Activated CD4-positive, alpha-beta memory T cell treated with anti-CD3 and anti-CD28 coated beads for 36 hours (primary cell): ENCODE results near the gene ZDHHC4. TPM values are rescaled to one million over a fixed set of nuclear protein-coding genes. Genes with fewer than 3 reads are reported as not detected.
"Not testable (repeated sequence)": the region's sequence is repeated elsewhere in the genome, so short reads cannot be mapped to it uniquely, and the experiment has no call there.

Source experiments
- CTCF ChIA-PET: fragments of 350-600 bp; sonication (Branson Sonifier 250); formaldehyde crosslinking; loops from one replicate; lab custom pipeline; 2021; ENCODE audit warnings: antibody characterized with exemption, inconsistent platforms; lab: Charles Lee
- POLR2A ChIA-PET: fragments of 350-600 bp; sonication (Branson Sonifier 250); formaldehyde crosslinking; loops from one replicate; lab custom pipeline; 2021; ENCODE audit warnings: antibody characterized with exemption; lab: Charles Lee
- DNase-seq: peaks from one replicate; pipeline ENCODE4 v3.0.0-alpha.2; 2020
- H3K27ac Mint-ChIP-seq: one replicate; pipeline ENCODE4 v1.8.0; 2021; ENCODE audit warnings: mixed read lengths
- H3K27me3 Mint-ChIP-seq: one replicate; pipeline ENCODE4 v1.8.0; 2021; ENCODE audit warnings: mixed read lengths
- H3K36me3 Mint-ChIP-seq: one replicate; pipeline ENCODE4 v1.8.0; 2021; ENCODE audit warnings: mixed read lengths
- H3K4me1 Mint-ChIP-seq: one replicate; pipeline ENCODE4 v1.8.0; 2021; ENCODE audit warnings: low read depth, mixed read lengths
- H3K4me3 Mint-ChIP-seq: one replicate; pipeline ENCODE4 v1.8.0; 2021; ENCODE audit warnings: mild to moderate bottlenecking, mixed read lengths
- H3K9me3 Mint-ChIP-seq: one replicate; pipeline ENCODE4 v1.8.0; 2021; ENCODE audit warnings: mixed read lengths
- intact Hi-C: fragments of 100-400 bp; cut with micrococcal nuclease; formaldehyde crosslinking; loops from one replicate; pipeline ENCODE4 v1.15.1; 2023
- total RNA-seq, 2 experiments: library from RNA; stranded (reverse); gene quantifications; one replicate each; pipeline ENCODE4 v1.2.3, GENCODE V29; 2021

Gene ZDHHC4
- total RNA-seq, 2 experiments from 2014 or later = 31.7 to 44.4 TPM

- H3K4me1 Mint-ChIP-seq = peaks cover 1% of the 10 kb centered on the region
- no peaks in the 10 kb centered on the region for H3K36me3 Mint-ChIP-seq
- H3K27me3 Mint-ChIP-seq = peaks cover 2% of the 10 kb centered on the region
- H3K9me3 Mint-ChIP-seq = no peaks in the 10 kb centered on the region
- DNase-seq = no peak
- intact Hi-C loops = no loop called here
- no peak overlapping the region for H3K4me3 Mint-ChIP-seq
- CTCF ChIA-PET = interaction anchor here (2.0 kb wide), 1 partner anchor 38 kb away, joined by 4 read pairs; no protein-coding TSS in a partner anchor
- no peak overlapping the region for H3K27ac Mint-ChIP-seq
- POLR2A ChIA-PET = no interaction called here
These were observed 11.6 kb upstream of the ZDHHC4 start for GRCh38 chr7:6565655-6566054.

- ChIA-PET CTCF (no interaction called here), POLR2A (no interaction called here)
- Mint-ChIP-seq H3K27me3 (peaks cover 2% of the 10 kb centered on the region), H3K9me3 (no peaks in the 10 kb centered on the region), H3K27ac (no peak overlapping the region), H3K4me1 (peaks cover 4% of the 10 kb centered on the region), H3K4me3 (no peak overlapping the region), H3K36me3 (no peaks in the 10 kb centered on the region)
- intact Hi-C loops = no loop called here
- no peak for DNase-seq
These were observed 9.4 kb upstream of the ZDHHC4 start for GRCh38 chr7:6567886-6568285.

- POLR2A ChIA-PET = no interaction called here
- H3K9me3 Mint-ChIP-seq = no peaks in the 10 kb centered on the region
- intact Hi-C loops = no loop called here
These were observed 6.0 kb upstream of the ZDHHC4 start for GRCh38 chr7:6571160-6571779.

GRCh38 chr7:6575281-6576023, 1.8 kb upstream of the ZDHHC4 start:
- no peak for DNase-seq
- Mint-ChIP-seq H3K36me3 (peaks cover 5% of the 10 kb centered on the region), H3K4me1 (peaks cover 18% of the 10 kb centered on the region), H3K9me3 (no peaks in the 10 kb centered on the region), H3K27me3 (no peaks in the 10 kb centered on the region), H3K4me3 (peak overlapping the region; percentile 76), H3K27ac (no peak overlapping the region)
- ChIA-PET POLR2A (no interaction called here), CTCF (interaction anchor here (0.8 to 4.8 kb wide), 9 partner anchors 12 to 60 kb away, joined by 3 to 33 read pairs (median 4); partner anchors contain the start of gene INTS15)
- intact Hi-C loops = no loop called here

More at GRCh38 chr7:6571160-6571779, 6.0 kb upstream of the ZDHHC4 start:
- H3K4me3 Mint-ChIP-seq = no peak overlapping the region
- DNase-seq = peak; percentile 42
- H3K36me3 Mint-ChIP-seq = no peaks in the 10 kb centered on the region
- peaks cover 6% of the 10 kb centered on the region for H3K4me1 Mint-ChIP-seq
- H3K27me3 Mint-ChIP-seq = peaks cover 2% of the 10 kb centered on the region
- H3K27ac Mint-ChIP-seq = no peak overlapping the region
- CTCF ChIA-PET = interaction anchor here (0.7 to 0.9 kb wide), 2 partner anchors 38 to 51 kb away, joined by 3 read pairs; no protein-coding TSS in a partner anchor

GRCh38 chr7:6576024-6576866, 1.0 kb upstream of the ZDHHC4 start:
- H3K36me3 Mint-ChIP-seq = peaks cover 10% of the 10 kb centered on the region
- ChIA-PET POLR2A (no interaction called here), CTCF (interaction anchor here (0.8 to 4.8 kb wide), 8 partner anchors 12 to 720 kb away, joined by 3 to 33 read pairs (median 4); partner anchors contain the start of gene INTS15)
- intact Hi-C loops = no loop called here
- no peaks in the 10 kb centered on the region for H3K9me3 Mint-ChIP-seq
- peak; percentile 24 for DNase-seq
- no peaks in the 10 kb centered on the region for H3K27me3 Mint-ChIP-seq
- peak overlapping the region; percentile 33 for H3K27ac Mint-ChIP-seq
- peaks cover 18% of the 10 kb centered on the region for H3K4me1 Mint-ChIP-seq
- peak overlapping the region; percentile 76 for H3K4me3 Mint-ChIP-seq

GRCh38 chr7:6576867-6577368, 336 bp upstream of the ZDHHC4 start:
- Mint-ChIP-seq H3K4me3 (peak overlapping the region; percentile 84), H3K4me1 (peaks cover 16% of the 10 kb centered on the region), H3K36me3 (peaks cover 16% of the 10 kb centered on the region), H3K27ac (peak overlapping the region; percentile 71)
- CTCF ChIA-PET = interaction anchor here (0.8 to 3.2 kb wide), 5 partner anchors 11 to 720 kb away, joined by 3 to 24 read pairs (median 6); partner anchors contain the start of gene INTS15
- intact Hi-C loops = loop anchor here (1.0 kb wide), 1 partner anchor 13 kb away; the partner anchor contains the start of gene INTS15
- H3K27me3 Mint-ChIP-seq, H3K9me3 Mint-ChIP-seq, POLR2A ChIA-PET: not testable (repeated sequence)
- DNase-seq = peak; percentile 30

GRCh38 chr7:6578114-6579084, 1.1 kb downstream of the ZDHHC4 start:
- peaks cover 22% of the 10 kb centered on the region for H3K36me3 Mint-ChIP-seq
- POLR2A ChIA-PET = interaction anchor here (0.9 to 1.8 kb wide), 2 partner anchors 12 to 56 kb away, joined by 4 to 5 read pairs; partner anchors contain the start of gene INTS15
- peak overlapping the region; percentile 84 for H3K4me3 Mint-ChIP-seq
- no peak for DNase-seq
- H3K27ac Mint-ChIP-seq = peak overlapping the region; percentile 85
- CTCF ChIA-PET = interaction anchor here (1.6 to 3.2 kb wide), 4 partner anchors 10 to 63 kb away, joined by 4 to 24 read pairs (median 6); partner anchors contain the start of gene INTS15
- H3K4me1 Mint-ChIP-seq = peaks cover 16% of the 10 kb centered on the region
- H3K9me3 Mint-ChIP-seq = no peaks in the 10 kb centered on the region
- intact Hi-C loops = no loop called here
- no peaks in the 10 kb centered on the region for H3K27me3 Mint-ChIP-seq

- ChIA-PET POLR2A (no interaction called here), CTCF (no interaction called here)
- H3K4me1 Mint-ChIP-seq = peaks cover 16% of the 10 kb centered on the region
- H3K36me3 Mint-ChIP-seq = peaks cover 26% of the 10 kb centered on the region
- no peaks in the 10 kb centered on the region for H3K27me3 Mint-ChIP-seq
- H3K27ac Mint-ChIP-seq = no peak overlapping the region
- no peak for DNase-seq
- no peaks in the 10 kb centered on the region for H3K9me3 Mint-ChIP-seq
- intact Hi-C loops = no loop called here
- H3K4me3 Mint-ChIP-seq = no peak overlapping the region
These were observed 2.2 kb downstream of the ZDHHC4 start for GRCh38 chr7:6579446-6579845.

GRCh38 chr7:6585746-6586432, 8.6 kb downstream of the ZDHHC4 start:
- DNase-seq, H3K27me3 Mint-ChIP-seq, POLR2A ChIA-PET, H3K4me3 Mint-ChIP-seq, intact Hi-C loops, H3K27ac Mint-ChIP-seq, H3K9me3 Mint-ChIP-seq: not testable (repeated sequence)
- Mint-ChIP-seq H3K4me1 (peaks cover 11% of the 10 kb centered on the region), H3K36me3 (peaks cover 37% of the 10 kb centered on the region)
- CTCF ChIA-PET = interaction anchor here (1.5 kb wide), 1 partner anchor 70 kb away, joined by 4 read pairs; no protein-coding TSS in a partner anchor

- Mint-ChIP-seq H3K36me3 (peaks cover 25% of the 10 kb centered on the region), H3K4me3 (no peak overlapping the region), H3K27me3 (no peaks in the 10 kb centered on the region), H3K27ac (no peak overlapping the region), H3K9me3 (no peaks in the 10 kb centered on the region), H3K4me1 (peaks cover 15% of the 10 kb centered on the region)
- no peak for DNase-seq
- POLR2A ChIA-PET = no interaction called here
- CTCF ChIA-PET = interaction anchor here (0.9 to 2.1 kb wide), 4 partner anchors 10 to 732 kb away, joined by 3 to 9 read pairs (median 5); partner anchors contain the start of gene ZDHHC4
- intact Hi-C loops = no loop called here
These were observed 11.3 kb downstream of the ZDHHC4 start for GRCh38 chr7:6588566-6588965.
